Psoas muscle (tissue), 8 donors: ENCODE data around the gene TNS3. TPM values are rescaled to one million over a fixed set of nuclear protein-coding genes. Genes with fewer than 3 reads are reported as not detected.

Experiments
- ATAC-seq, 4 donors: fragments of 200-7000 bp; cut with Tn5 transposase; one replicate each; pipeline ENCODE4 v1.9.1; 2020; ENCODE audit warnings: moderate library complexity in 3 of 4, mild to moderate bottlenecking in 2 of 4
- DNase-seq, 2 donors: peaks; one replicate each; pipeline ENCODE4 v3.0.0-alpha.2; 2020
- H3K27ac ChIP-seq: fragments of 200-600 bp; one replicate; pipeline ENCODE4 v1.8.0; 2022
- H3K27me3 ChIP-seq, 3 donors: fragments of 200-600 bp in 1 of 3; one replicate each; pipeline versions ENCODE4 v1.6.1 to v1.8.0; 2013 to 2022; ENCODE audit warnings: low read length in 2 of 3, mild to moderate bottlenecking in 2 of 3, moderate library complexity in 1 of 3; ENCODE audit not compliant: insufficient read depth in 3 of 3
- H3K36me3 ChIP-seq, 2 donors: fragments of 200-600 bp in 1 of 2; one replicate each; pipeline versions ENCODE4 v1.6.1 to v1.8.0; 2013 to 2022; ENCODE audit warnings: low read depth in 1 of 2, mild to moderate bottlenecking in 1 of 2, moderate library complexity in 1 of 2; ENCODE audit not compliant: insufficient read depth in 1 of 2
- H3K4me1 ChIP-seq: fragments of 200-600 bp; one replicate; pipeline ENCODE4 v1.8.0; 2022
- H3K4me3 ChIP-seq: fragments of 200-600 bp; one replicate; pipeline ENCODE4 v1.8.0; 2022; ENCODE audit warnings: mild to moderate bottlenecking
- H3K9me3 ChIP-seq: fragments of 200-600 bp; one replicate; pipeline ENCODE4 v1.8.0; 2022
- CTCF ChIP-seq: fragments of 200-600 bp; IDR thresholded peaks from one replicate; pipeline ENCODE4 v1.8.0; 2022; ENCODE audit warnings: antibody characterized with exemption
- WGBS, 3 donors: extraction: QIAGEN DNeasy Blood & Tissue Kit; methylation state at CpG; one replicate each; pipeline versions ENCODE4 v1.1.6 to v1.1.7; 2013; 5-methylcytosine and 5-hydroxymethylcytosine counted together
- intact Hi-C, 2 donors: fragments of 100-400 bp; cut with DNase I; formaldehyde crosslinking; loops; one replicate each; pipeline versions ENCODE4 v1.11.0 to v1.14.2; 2022
- polyA plus RNA-seq, 3 donors: library from polyadenylated mRNA; stranded (reverse); fragments of 200-250 nt; gene quantifications; one replicate each; pipeline ENCODE4 v1.2.3, GENCODE V29; 2013
- total RNA-seq, 4 donors: library from RNA; stranded (reverse); fragmentation: NEBNext Ultra II Directional in 2 of 4; extraction: Animal tissue kit (Norgen Biotek cat#: 25700) in 2 of 4; gene quantifications; one replicate each; pipeline versions ENCODE4 v1.2.1 to v1.2.4, GENCODE V29; 2021 to 2023
- donor health status: healthy with polysubstance abuse.
- donor health status: DM: no; HTN: no; CAD: no; lungs with moderate emphysema.
- donor health status: Bipolar disorder and iron deficiency.
- donor health status: healthy.
- donor health status: DM: yes; HTN: yes; CAD: no.
- donor health status: DM: no; HTN: no; CAD: no.
- donor health status: DM: no; HTN: no; CAD: no.
- donor health status: DM: yes; HTN: yes; CAD: no.

The TNS3 gene
- total and polyA plus RNA-seq, 7 donors = 11.5 to 75.3 (median 35.0) TPM

DNA sequence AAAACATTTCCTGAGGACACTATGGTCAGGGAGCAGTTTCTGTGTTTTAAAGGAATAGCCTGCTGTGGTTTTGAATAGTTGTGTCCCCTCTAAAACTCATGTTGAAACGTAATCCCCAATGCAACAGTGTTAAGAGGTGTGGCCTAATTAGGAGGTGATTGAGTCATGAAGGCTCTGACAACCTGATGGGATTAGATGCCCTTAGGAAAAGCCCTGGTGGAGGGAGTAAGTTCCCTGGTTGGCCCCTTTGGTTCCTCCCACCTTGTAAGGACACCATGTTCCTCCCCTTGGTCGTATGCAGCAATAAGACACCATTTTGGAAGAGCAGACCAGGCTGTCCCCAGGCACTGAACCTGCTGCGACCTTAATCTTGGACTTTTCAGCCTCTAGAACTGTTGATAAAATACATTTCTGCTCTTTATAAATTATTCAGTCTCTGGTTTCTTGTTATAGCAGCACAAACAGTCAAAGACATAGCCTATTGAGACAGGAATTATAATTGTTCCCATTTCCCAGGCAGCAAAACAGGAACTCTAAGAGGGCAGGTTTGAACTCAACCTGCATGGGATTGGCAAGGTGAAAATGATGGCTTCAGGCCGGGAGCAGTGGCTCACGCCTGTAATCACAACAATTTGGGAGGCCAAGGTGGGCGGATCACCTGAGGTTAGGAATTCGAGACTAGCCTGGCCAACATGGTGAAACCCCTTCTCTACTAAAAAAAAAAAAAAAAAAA lies 20.5 kb upstream of the TNS3 start:
- WGBS, 3 donors = 84 to 93% (median 90%) methylated on average over 7 of the region's 7 CpGs

GRCh38 chr7:47601881-47602249 lies 20.0 kb upstream of the TNS3 start:
- Histone ChIP-seq H3K36me3 (no peaks in the 10 kb centered on the region), H3K4me1 (no peaks in the 10 kb centered on the region), H3K9me3 (no peaks in the 10 kb centered on the region), H3K27me3 (no peaks in the 10 kb centered on the region), H3K4me3 (no peak overlapping the region), H3K27ac (no peak overlapping the region)
- DNase-seq (no peak), ATAC-seq (no peak)
- intact Hi-C loops = no loop called here
- TF ChIP-seq CTCF = no peak
- WGBS, 3 donors = 55 to 73% (median 70%) methylated on average over 2 of the region's 2 CpGs

More for the DNA sequence above, 20.5 kb upstream of the TNS3 start:
- Histone ChIP-seq H3K9me3 (no peaks in the 10 kb centered on the region), H3K27me3 (no peaks in the 10 kb centered on the region), H3K27ac (no peak overlapping the region), H3K36me3 (no peaks in the 10 kb centered on the region), H3K4me3 (no peak overlapping the region), H3K4me1 (no peaks in the 10 kb centered on the region)
- ATAC-seq = no peak
- no peak for DNase-seq
- no peak for TF ChIP-seq CTCF
- intact Hi-C loops = no loop called here

- Histone ChIP-seq H3K4me1 (no peaks in the 10 kb centered on the region), H3K9me3 (no peaks in the 10 kb centered on the region), H3K36me3 (no peaks in the 10 kb centered on the region), H3K27ac (no peak overlapping the region), H3K4me3 (no peak overlapping the region), H3K27me3 (no peaks in the 10 kb centered on the region)
- ATAC-seq (no peak), DNase-seq (no peak)
- TF ChIP-seq CTCF = no peak
- WGBS, 3 donors = 74 to 85% (median 76%) methylated on average over 4 of the region's 4 CpGs
- intact Hi-C loops = no loop called here
Observed at GRCh38 chr7:47601119-47601880, 19.4 kb upstream of the TNS3 start.

DNA sequence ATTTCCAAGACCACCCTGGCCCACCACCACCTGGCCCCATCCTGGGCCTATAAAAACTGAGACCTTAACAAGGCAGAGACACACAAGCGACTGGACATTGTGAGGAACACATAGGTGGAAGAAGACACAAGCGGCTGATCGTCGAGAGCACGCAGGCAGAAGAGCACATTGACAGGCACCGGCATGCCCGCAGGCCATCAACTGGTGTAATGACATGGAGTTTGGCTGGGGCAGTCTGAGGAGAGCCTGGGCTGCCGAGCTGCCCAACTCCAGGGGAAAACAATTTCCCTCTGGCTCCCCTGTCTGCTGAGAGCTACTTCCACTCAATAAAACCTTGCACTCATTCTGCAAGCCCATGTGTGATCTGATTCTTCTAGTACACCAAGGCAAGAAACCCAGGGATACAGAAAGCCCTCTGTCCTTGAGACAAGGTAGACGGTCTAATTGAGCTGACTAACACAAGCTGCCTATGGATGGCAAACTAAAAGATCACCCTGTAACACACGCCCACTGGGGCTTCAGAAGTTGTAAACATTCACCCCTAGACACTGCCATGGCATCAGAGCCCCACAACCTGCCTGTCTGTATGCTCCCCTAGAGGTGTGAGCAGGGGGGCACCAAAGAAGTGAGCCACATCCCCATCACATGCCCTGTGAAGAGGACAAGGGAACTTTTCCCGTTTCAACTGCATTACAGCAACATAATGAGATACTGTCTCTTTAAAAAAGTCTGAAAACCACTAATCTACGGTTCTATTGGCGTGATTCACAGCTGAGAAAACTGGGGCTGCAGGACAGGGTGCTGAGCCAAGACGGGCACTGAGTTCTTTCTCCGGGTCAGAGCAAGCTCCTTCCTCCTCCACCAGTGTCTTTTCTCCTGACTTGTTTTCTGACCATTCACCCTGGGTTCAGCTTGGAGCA lies 18.5 kb upstream of the TNS3 start:
- Histone ChIP-seq H3K27me3 (no peaks in the 10 kb centered on the region), H3K4me3 (no peak overlapping the region), H3K9me3 (no peaks in the 10 kb centered on the region), H3K27ac (no peak overlapping the region), H3K36me3 (no peaks in the 10 kb centered on the region), H3K4me1 (no peaks in the 10 kb centered on the region)
- no peak for TF ChIP-seq CTCF
- DNase-seq = no peak
- 78 to 83% (median 79%) methylated on average over 15 of the region's 15 CpGs for WGBS, 3 donors
- ATAC-seq = no peak
- intact Hi-C loops = no loop called here
